Skin epidermis (tissue), 12 donors: Measurements from ENCODE around the gene DSC3.
A peak's percentile ranks its signal among the peaks of the same experiment; 100 is the strongest.
"Not testable (repeated sequence)": the region's sequence is repeated elsewhere in the genome, so short reads cannot be mapped to it uniquely, and the experiment has no call there.

Experiments used
- H3K27ac ChIP-seq, 21 experiments: fragments of 200-600 bp; sonication (generic) in 11 of 21; one replicate each; pipeline ENCODE4 v1.5.0; 2020; ENCODE audit warnings: mild to moderate bottlenecking in 3 of 21, inconsistent platforms in 2 of 21, moderate library complexity in 2 of 21
- H3K4me3 ChIP-seq, 7 experiments: fragments of 200-600 bp; sonication (generic) in 2 of 7; one replicate each; pipeline ENCODE4 v1.5.0; 2020; ENCODE audit warnings: inconsistent platforms in 2 of 7, mild to moderate bottlenecking in 2 of 7, moderate library complexity in 1 of 7

Gene DSC3

GRCh38 chr18:30985753-30986152 lies 56.8 kb downstream of the DSC3 start:
- Histone ChIP-seq H3K4me3 (no peak overlapping the region), H3K27ac (peak overlapping the region in 1 of 21 experiments; percentile 47)

DNA sequence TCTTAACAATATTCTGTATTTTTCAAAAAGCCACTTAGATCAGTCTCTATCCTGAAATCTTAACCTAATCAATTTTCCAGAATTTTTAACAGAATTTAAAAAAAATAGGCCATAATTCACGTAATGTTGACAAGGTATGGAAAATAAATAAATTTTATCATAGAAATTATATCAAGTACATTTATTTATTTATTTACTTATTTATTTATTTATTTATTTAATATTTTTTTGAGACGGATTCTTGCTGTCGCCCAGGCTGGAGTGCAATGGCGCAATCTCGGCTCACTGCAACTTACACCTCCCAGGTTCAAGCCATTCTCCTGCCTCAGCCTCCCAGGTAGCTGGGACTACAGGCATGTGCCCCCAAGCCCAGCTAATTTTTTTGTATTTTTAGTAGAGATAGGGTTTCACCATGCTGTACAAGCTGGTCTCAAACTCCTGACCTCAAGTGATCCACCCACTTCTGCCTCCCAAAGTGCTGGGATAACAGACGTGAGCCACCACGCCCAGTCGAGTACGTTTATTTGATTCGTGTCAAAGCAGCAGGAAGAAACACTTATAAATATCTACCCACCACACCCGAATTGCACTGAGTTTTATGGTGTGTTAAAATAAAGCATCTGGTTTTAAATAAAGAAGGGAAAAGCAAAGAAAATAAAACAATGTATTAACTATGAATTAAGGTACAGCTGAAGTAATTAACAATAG lies 60.1 kb downstream of the DSC3 start:
- Histone ChIP-seq H3K27ac (no peak overlapping the region), H3K4me3 (no peak overlapping the region)

DNA sequence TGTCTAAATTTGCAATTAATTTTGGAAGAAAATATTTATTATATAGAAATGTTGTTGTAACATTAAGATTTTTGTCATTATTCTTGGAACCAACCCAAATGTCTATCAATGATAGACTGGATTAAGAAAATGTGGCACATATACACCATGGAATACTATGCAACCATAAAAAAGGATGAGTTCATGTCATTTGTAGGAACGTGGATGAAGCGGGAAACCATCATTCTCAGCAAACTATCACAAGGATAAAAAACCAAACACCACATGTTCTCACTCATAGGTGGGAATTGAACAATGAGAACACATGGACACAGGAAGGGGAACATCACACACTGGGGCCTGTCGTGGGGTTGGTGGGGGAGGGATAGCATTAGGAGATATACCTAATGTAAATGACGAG lies 64.5 kb downstream of the DSC3 start:
- H3K4me3 ChIP-seq = not testable (repeated sequence)

DNA sequence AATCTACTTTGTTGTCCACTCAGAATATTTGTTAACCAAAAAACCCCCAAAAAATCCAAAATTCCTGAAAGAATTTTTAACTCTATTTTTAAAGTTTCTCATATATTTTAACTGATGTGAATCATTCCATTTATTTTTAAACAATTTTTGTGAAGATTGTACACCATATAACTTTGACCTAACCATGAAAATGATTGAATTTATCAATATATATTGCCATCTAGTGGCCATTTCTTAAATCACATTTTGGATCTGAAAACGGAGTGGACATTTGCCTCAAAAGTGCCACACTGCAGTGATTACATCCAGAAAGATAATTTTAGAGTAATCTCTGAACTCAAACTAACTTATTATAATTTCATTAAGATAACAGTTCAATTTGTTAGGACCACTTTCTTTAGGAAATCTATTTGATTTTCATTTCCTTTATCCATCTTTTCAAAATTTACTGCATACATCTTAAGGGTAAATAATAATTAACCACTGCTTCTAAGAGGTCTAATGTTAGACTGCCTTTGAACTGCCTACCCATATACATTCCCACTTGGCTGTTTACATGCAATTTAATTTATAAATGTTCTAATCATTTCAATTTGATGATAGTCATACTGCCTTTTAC lies 71.1 kb downstream of the DSC3 start:
- Histone ChIP-seq H3K4me3 (no peak overlapping the region), H3K27ac (no peak overlapping the region)

More for the DNA sequence above, 64.5 kb downstream of the DSC3 start:
- H3K27ac ChIP-seq = not testable (repeated sequence)

GRCh38 chr18:30970196-30970816 lies 72.2 kb downstream of the DSC3 start:
- no peak overlapping the region for H3K4me3 ChIP-seq
- H3K27ac ChIP-seq = no peak overlapping the region

GRCh38 chr18:30969670-30970170 lies 72.8 kb downstream of the DSC3 start:
- no peak overlapping the region for H3K4me3 ChIP-seq
- H3K27ac ChIP-seq = no peak overlapping the region

GRCh38 chr18:30967701-30968100 lies 74.8 kb downstream of the DSC3 start:
- Histone ChIP-seq H3K27ac (no peak overlapping the region), H3K4me3 (no peak overlapping the region)

DNA sequence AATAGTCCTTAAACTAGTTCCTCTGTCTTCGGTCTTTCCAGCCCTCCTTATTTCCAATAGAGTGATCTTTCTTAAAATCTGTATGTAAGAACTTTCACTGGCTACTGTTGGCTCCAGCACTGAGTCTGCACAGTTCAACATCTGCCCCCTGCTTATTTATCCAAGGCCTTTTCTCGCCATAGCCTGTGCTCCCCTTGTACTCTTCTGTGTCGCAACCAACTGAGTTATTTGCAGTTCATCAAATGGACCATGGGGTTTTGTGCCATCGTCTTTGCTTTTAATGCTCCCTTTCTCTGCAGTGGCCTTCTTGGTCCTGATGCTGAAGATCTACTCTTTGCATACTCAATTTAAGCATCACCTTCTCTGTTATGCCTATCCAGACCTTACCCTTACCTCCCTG lies 77.3 kb downstream of the DSC3 start:
- H3K27ac ChIP-seq = no peak overlapping the region
- no peak overlapping the region for H3K4me3 ChIP-seq

DNA sequence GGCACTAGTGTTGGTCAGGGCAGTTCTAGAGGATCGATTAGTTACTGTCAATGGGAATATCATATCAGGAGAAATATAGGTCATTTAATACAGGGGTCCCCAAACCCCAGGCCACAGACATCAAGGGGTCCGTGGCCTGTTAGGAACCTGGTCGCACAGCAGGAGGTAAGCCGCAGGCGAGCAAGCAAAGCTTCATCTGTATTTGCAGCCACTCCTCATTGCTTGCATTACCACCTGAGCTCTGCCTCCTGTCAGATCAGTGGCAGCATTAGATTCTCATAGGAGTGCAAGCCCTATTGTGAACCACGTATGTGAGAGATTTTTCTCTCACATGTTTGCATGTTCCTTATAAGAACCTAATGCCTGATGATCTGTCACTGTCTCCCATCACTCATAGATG lies 81.9 kb downstream of the DSC3 start:
- H3K4me3 ChIP-seq = no peak overlapping the region
- H3K27ac ChIP-seq = no peak overlapping the region

DNA sequence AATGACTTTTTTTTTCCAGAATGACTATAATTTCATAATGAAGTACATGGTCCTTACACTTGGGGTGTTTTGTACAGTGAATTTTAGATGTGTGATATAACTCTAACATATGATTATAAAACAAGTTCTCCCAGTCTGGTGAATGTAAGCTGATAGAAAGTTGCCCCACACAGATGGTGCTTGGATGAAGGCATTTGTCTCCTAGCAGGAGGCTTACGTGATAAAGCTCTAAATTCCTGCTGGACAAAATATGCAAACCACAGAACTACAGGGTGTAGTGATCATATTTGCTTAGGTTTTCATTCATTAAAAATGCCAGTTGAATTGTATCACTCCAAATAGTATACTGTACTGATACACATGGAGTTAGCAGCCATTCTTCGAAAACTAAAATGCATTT lies 85.5 kb downstream of the DSC3 start:
- no peak overlapping the region for H3K4me3 ChIP-seq
- H3K27ac ChIP-seq = no peak overlapping the region

DNA sequence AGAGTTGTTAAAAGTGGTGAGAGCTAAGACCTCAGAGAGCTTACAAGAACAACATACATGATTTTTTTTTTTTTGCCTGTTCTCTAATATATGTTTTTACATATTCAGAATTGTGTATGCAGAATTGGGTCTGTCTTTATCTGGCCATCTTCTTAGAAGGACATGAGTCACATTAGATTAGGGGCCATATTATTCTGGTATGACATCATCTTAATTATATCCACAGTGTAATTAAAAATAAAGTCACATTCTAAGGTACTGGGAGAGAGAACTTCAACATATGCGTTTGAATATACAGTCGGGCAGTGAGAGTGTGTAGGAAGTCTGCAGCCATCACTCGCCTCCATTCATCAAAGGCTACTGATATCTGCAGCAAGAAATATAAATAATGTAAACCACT lies 88.3 kb downstream of the DSC3 start:
- H3K4me3 ChIP-seq = no peak overlapping the region
- no peak overlapping the region for H3K27ac ChIP-seq

DNA sequence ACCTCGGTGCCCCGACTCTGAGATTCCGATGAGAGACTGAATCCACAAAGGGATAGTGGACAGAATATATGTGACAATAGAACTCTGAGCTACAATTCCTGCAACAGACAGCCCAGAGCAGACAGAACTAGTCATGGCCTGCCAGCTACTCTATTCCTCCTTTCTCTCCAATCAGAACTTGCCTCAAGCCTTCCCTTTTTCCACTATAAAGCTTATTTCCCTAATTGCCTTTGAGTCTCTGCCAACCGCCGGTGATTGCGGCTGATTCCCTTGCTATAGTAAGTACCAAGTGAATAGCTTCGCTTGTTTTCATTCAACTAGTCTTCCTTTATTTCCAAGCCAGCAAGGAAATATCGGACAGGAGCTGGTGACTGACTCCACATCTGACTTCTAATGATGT lies 96.8 kb downstream of the DSC3 start:
- Histone ChIP-seq H3K4me3 (no peak overlapping the region), H3K27ac (no peak overlapping the region)

DNA sequence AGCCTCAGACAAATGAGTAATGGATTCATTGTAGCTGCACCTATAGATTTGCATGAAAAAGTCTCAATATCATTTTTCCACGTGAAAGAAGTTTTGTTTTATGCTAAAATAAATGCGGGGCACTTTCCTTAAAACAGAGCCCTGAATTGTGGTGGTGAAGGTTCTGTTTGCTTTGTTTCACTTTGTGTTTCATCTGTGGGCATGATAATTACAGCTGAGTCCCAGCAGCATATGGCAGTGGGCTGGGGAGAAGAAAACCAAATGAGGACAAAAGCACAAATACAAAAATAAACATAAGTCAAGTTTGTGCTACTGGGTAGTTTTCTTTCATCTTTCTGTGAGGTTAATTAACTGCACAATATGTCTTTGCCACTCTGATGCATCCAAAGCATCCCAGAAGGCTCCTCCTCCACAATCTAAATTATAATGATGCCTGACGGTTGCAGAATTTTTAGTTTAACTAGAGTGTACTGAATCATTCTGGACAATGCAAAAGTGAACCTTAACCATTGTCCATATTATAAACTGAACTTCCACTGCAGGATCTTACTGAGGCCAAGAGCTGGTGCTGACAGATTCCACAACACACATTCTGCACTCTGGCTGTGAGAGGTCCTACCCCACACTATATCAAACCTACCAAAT lies 97.6 kb downstream of the DSC3 start:
- Histone ChIP-seq H3K27ac (no peak overlapping the region), H3K4me3 (no peak overlapping the region)

GRCh38 chr18:30940952-30941539 lies 101.5 kb downstream of the DSC3 start:
- Histone ChIP-seq H3K27ac (no peak overlapping the region), H3K4me3 (no peak overlapping the region)
